H1 (cell line): ENCODE results near the gene AP1G2. TPM values are rescaled to one million over a fixed set of nuclear protein-coding genes. Genes with fewer than 3 reads are reported as not detected.
A peak's percentile ranks its signal among the peaks of the same experiment; 100 is the strongest.

ENCODE experiments used
- NRF1 ChIP-seq: IDR thresholded peaks from 2 replicates; pipeline ENCODE4 v1.6.1; 2011; ENCODE audit warnings: mild to moderate bottlenecking, low read depth, low read length, improper control_type of control experiment
- polyA plus RNA-seq, 7 experiments: library from polyadenylated mRNA; depleted of rRNA in 3 of 7; stranded (reverse) in 5 of 7; unstranded in 2 of 7; fragments of >200 nt in 5 of 7; fragments of 200-250 nt in 2 of 7; gene quantifications; 1 replicate in 5 of 7; 2 replicates in 1 of 7; 4 replicates in 1 of 7; pipeline versions ENCODE4 v1.2.1 to v1.2.3, GENCODE V29; 2011 to 2013; ENCODE audit warnings: missing spikeins in 2 of 7, mixed read lengths in 2 of 7
- total RNA-seq: library from RNA; stranded (reverse); fragmentation: NEBNext Ultra II Directional; extraction: Animal tissue kit (Norgen Biotek cat#: 25700); gene quantifications from 2 replicates; pipeline ENCODE4 v1.2.1, GENCODE V29; 2021

The AP1G2 gene
- total and polyA plus RNA-seq, 2 of the 8 experiments (the other 6 are each of a cell fraction or from before 2014, with no cell fraction given) = 70.9 to 134 TPM

DNA sequence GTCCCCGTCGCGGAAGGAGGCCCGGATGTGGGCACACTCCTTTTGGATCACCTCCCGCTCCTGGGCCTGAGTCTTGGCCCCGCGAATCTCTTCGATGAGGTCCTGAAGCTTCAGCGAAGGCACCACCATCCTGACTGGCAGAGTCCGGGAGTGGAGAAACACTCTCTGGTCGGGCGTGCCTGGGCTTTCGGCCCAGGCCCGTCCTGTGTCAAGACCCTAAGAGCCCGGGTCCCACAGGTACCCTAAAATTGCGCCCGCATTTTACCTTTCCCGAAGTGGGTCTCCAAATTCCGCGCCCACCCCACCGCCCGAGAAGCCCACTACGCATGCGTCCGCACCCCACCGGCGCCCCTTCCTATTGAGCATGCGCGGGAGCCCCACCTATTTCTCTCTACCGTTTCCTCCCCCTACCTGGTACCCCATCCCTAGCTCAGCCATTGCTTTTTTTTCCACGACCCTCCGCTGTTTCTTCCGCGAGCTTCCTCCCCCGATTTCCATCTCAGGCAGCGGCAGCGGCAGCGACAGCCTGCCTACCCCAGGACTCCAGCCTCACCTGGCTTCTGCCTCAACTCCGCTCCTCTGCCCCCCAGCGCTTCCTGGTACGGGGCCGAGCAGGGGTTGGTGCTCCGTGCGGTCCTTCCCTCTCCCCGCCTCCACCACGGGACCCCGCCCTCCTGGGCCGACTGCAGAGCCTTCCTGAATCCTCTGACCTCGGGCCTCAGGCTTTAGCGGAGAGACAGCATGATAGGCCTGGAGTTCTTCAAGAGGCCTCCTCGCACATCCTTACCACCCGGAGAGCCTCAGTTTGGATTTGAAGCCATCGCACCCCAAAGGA, at the start of gene AP1G2 (continued):
- peak; percentile 91 for TF ChIP-seq NRF1
- TF ChIP-seq, all 59 proteins: peak for 12
